ENCODE measurements around the gene ATXN1. TPM values are rescaled to one million over a fixed set of nuclear protein-coding genes. Genes with fewer than 3 reads are reported as not detected.

ATXN1 gene
- polyA plus RNA-seq, 2 of the 4 experiments (the other 2 are of a cell fraction) = 2.9 to 8.3 TPM

DNA sequence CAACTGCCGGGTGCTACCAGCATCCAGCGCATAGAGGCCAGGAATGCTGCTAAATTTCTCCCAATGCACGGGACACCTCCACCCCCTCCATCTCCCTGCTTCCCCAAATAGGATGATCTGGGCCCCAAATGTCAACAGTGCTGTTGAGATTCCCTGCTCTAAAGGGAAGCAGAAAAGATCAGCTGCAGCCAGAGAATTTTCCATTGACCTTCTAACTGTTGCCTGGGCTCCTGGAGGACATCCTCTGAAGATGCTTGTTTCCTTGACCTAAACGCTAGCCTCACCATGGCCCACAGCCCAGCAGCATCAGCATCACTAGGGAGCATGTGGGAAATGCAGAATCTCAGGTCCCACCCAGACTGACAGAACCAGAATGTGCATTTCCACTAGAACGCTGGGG lies 361.6 kb downstream of the ATXN1 start:
- ChIA-PET POLR2A (interaction anchor here (0.5 kb wide), 1 partner anchor 115 kb away, joined by 7 read pairs; no protein-coding TSS in a partner anchor), CTCF (interaction anchor here (1.7 kb wide), 1 partner anchor 68 kb away, joined by 5 read pairs; no protein-coding TSS in a partner anchor)
- H3K4me1 ChIP-seq = no peaks in the 10 kb centered on the region
- H3K27ac ChIP-seq = no peak overlapping the region
- no peaks in the 10 kb centered on the region for H3K9me3 ChIP-seq
- TF ChIP-seq, protein P1, sequence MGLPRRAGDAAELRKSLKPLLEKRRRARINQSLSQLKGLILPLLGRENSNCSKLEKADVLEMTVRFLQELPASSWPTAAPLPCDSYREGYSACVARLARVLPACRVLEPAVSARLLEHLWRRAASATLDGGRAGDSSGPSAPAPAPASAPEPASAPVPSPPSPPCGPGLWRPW (IDR thresholded peaks at IDR 0.05) = no peak
- TF ChIP-seq MAZ (IDR thresholded peaks at IDR 0.05; ENCODE audit: borderline replicate concordance, low read depth, low read length) (no peak), CBX2 (IDR thresholded peaks at IDR 0.05; ENCODE audit: borderline replicate concordance, low read depth) (no peak), MAFK (IDR thresholded peaks at IDR 0.05; ENCODE audit: partially characterized antibody) (no peak)
- TF ChIP-seq, protein P2, sequence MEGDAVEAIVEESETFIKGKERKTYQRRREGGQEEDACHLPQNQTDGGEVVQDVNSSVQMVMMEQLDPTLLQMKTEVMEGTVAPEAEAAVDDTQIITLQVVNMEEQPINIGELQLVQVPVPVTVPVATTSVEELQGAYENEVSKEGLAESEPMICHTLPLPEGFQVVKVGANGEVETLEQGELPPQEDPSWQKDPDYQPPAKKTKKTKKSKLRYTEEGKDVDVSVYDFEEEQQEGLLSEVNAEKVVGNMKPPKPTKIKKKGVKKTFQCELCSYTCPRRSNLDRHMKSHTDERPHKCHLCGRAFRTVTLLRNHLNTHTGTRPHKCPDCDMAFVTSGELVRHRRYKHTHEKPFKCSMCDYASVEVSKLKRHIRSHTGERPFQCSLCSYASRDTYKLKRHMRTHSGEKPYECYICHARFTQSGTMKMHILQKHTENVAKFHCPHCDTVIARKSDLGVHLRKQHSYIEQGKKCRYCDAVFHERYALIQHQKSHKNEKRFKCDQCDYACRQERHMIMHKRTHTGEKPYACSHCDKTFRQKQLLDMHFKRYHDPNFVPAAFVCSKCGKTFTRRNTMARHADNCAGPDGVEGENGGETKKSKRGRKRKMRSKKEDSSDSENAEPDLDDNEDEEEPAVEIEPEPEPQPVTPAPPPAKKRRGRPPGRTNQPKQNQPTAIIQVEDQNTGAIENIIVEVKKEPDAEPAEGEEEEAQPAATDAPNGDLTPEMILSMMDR (IDR thresholded peaks at IDR 0.05) = no peak
- TF ChIP-seq, protein P3, sequence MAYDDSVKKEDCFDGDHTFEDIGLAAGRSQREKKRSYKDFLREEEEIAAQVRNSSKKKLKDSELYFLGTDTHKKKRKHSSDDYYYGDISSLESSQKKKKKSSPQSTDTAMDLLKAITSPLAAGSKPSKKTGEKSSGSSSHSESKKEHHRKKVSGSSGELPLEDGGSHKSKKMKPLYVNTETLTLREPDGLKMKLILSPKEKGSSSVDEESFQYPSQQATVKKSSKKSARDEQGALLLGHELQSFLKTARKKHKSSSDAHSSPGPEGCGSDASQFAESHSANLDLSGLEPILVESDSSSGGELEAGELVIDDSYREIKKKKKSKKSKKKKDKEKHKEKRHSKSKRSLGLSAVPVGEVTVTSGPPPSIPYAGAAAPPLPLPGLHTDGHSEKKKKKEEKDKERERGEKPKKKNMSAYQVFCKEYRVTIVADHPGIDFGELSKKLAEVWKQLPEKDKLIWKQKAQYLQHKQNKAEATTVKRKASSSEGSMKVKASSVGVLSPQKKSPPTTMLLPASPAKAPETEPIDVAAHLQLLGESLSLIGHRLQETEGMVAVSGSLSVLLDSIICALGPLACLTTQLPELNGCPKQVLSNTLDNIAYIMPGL (CRISPR knock-in tag; IDR thresholded peaks at IDR 0.05; ENCODE audit: borderline replicate concordance) = no peak
- FAIRE-seq (no peak), ATAC-seq (no peak), DNase-seq (ENCODE audit: low read depth in 1 of 2, low spot score in 1 of 2) (no peak)
- no peak overlapping the region for H3K4me3 ChIP-seq
- WGBS (ENCODE audit: missing lambda C conversion rate) = 87% methylated on average over 5 of the region's 5 CpGs
- H3K4me2 ChIP-seq = no peak overlapping the region

DNA sequence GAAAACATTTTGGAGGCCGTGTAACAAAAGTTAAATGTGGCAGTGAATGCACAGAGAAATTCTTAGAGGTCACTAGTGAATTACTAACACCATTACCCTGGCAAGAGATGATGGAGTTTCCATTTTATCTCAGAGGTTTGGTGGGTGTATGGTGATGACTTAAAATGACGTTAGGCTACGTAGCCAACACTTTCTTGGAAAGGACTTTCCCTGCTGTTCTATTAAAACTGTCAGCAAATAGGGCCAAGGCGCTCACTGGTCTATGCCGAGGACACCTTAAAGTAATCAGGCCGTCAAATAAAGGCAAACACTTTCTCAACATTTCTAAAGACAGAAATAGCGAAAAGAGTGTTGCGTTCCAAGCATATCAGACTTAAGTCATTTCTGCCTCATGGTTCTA lies 362.1 kb downstream of the ATXN1 start:
- Histone ChIP-seq H3K4me3 (no peak overlapping the region), H3K9me3 (no peaks in the 10 kb centered on the region), H3K27ac (no peak overlapping the region), H3K4me2 (no peak overlapping the region), H3K4me1 (no peaks in the 10 kb centered on the region)
- FAIRE-seq (no peak), ATAC-seq (no peak), DNase-seq (ENCODE audit: low read depth in 1 of 2, low spot score in 1 of 2) (no peak)
- 91% methylated on average over 8 of the region's 8 CpGs for WGBS (ENCODE audit: missing lambda C conversion rate)
- no peak for TF ChIP-seq EHMT2 (IDR thresholded peaks at IDR 0.05; ENCODE audit: low read depth)
- no peak for TF ChIP-seq MAFK (IDR thresholded peaks at IDR 0.05; ENCODE audit: partially characterized antibody)
- TF ChIP-seq, protein P4, sequence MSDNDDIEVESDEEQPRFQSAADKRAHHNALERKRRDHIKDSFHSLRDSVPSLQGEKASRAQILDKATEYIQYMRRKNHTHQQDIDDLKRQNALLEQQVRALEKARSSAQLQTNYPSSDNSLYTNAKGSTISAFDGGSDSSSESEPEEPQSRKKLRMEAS (IDR thresholded peaks at IDR 0.05) = no peak
- TF ChIP-seq, protein P5, sequence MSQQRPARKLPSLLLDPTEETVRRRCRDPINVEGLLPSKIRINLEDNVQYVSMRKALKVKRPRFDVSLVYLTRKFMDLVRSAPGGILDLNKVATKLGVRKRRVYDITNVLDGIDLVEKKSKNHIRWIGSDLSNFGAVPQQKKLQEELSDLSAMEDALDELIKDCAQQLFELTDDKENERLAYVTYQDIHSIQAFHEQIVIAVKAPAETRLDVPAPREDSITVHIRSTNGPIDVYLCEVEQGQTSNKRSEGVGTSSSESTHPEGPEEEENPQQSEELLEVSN (IDR thresholded peaks at IDR 0.05; ENCODE audit: borderline replicate concordance, low read depth) = no peak
- no peak for TF ChIP-seq RAD21 (conservative IDR thresholded peaks at IDR 0.05 in 1 of 2, IDR thresholded peaks at IDR 0.05 in 1 of 2)
- no peak for TF ChIP-seq HDAC2 (IDR thresholded peaks at IDR 0.05)
- no peak for TF ChIP-seq NFE2L2 (conservative IDR thresholded peaks at IDR 0.05; ENCODE audit: low read length)
- no peak for TF ChIP-seq HOXB13 (CRISPR knock-in tag; IDR thresholded peaks at IDR 0.05; ENCODE audit: low read depth)
- TF ChIP-seq, protein P3 (CRISPR knock-in tag; IDR thresholded peaks at IDR 0.05; ENCODE audit: borderline replicate concordance) = no peak
- TF ChIP-seq ZNF302 (CRISPR knock-in tag; IDR thresholded peaks at IDR 0.05) = no peak
- TF ChIP-seq HOXB5 (CRISPR knock-in tag; IDR thresholded peaks at IDR 0.05) = no peak
- POLR2A ChIA-PET = no interaction called here
- CTCF ChIA-PET = no interaction called here

DNA sequence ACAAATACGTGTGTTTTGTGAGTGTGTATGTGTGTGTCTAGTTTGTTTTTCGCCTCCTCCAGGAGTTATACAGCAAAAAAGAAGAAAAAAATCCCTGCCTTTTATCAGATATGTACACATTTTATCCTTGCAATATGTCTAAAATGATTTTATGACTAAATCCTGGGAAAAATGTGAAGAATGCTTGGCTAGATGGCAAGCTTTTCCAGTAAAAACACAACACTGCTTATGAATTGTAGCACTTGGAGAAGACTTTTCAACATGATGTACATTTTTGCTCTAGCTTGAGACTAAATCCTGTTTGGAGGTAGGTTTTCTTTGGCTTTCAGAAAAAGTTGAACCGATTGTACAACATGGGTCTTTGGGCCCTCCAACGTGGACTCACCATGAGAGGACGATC lies 362.7 kb downstream of the ATXN1 start:
- Histone ChIP-seq H3K9me3 (no peaks in the 10 kb centered on the region), H3K4me2 (no peak overlapping the region), H3K4me1 (no peaks in the 10 kb centered on the region), H3K4me3 (no peak overlapping the region), H3K27ac (no peak overlapping the region)
- WGBS (ENCODE audit: missing lambda C conversion rate) = 84% methylated on average over 5 of the region's 5 CpGs
- ATAC-seq = no peak
- ChIA-PET CTCF (no interaction called here), POLR2A (no interaction called here)
- DNase-seq (ENCODE audit: low read depth in 1 of 2, low spot score in 1 of 2) = no peak
- no peak for FAIRE-seq
- no peak for TF ChIP-seq FOSB (CRISPR knock-in tag; IDR thresholded peaks at IDR 0.05)
- TF ChIP-seq NPAS2 (CRISPR knock-in tag; IDR thresholded peaks at IDR 0.05; ENCODE audit: borderline replicate concordance) = no peak
- TF ChIP-seq KDM1A (IDR thresholded peaks at IDR 0.05; ENCODE audit: low read depth) = no peak
- TF ChIP-seq EHMT2 (IDR thresholded peaks at IDR 0.05; ENCODE audit: low read depth) = no peak
- no peak for TF ChIP-seq JUNB (IDR thresholded peaks at IDR 0.05)
- TF ChIP-seq, protein P4 (IDR thresholded peaks at IDR 0.05) = no peak
- no peak for TF ChIP-seq ZC3H11A (IDR thresholded peaks at IDR 0.05)
- no peak for TF ChIP-seq JUN (IDR thresholded peaks at IDR 0.05)
- no peak for TF ChIP-seq HOXB13 (CRISPR knock-in tag; IDR thresholded peaks at IDR 0.05; ENCODE audit: low read depth)
- TF ChIP-seq, protein P6, sequence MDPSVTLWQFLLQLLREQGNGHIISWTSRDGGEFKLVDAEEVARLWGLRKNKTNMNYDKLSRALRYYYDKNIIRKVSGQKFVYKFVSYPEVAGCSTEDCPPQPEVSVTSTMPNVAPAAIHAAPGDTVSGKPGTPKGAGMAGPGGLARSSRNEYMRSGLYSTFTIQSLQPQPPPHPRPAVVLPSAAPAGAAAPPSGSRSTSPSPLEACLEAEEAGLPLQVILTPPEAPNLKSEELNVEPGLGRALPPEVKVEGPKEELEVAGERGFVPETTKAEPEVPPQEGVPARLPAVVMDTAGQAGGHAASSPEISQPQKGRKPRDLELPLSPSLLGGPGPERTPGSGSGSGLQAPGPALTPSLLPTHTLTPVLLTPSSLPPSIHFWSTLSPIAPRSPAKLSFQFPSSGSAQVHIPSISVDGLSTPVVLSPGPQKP (IDR thresholded peaks at IDR 0.05; ENCODE audit: low read depth, low read length) = no peak
- no peak for TF ChIP-seq ESRRA (IDR thresholded peaks at IDR 0.05; ENCODE audit: borderline replicate concordance, low read length)
